ENCODE results near the gene SNX13.

Gene SNX13

GRCh38 chr7:17848516-17848915 lies 91.8 kb downstream of the SNX13 start:
- Histone ChIP-seq H3K9me3 (replicated peaks; ENCODE audit: insufficient read depth, low read length) (no peaks in the 10 kb centered on the region), H3K9ac (ENCODE audit: low read length) (no peak overlapping the region), H3K27me3 (replicated peaks; ENCODE audit: insufficient read depth, low read length) (no peaks in the 10 kb centered on the region), H3K27ac (ENCODE audit: low read length) (no peak overlapping the region), H3K36me3 (replicated peaks; ENCODE audit: insufficient read depth, low read length) (no peaks in the 10 kb centered on the region; the same call in 1 of the 2 replicates), H3K4me2 (ENCODE audit: low read depth, low read length) (no peak overlapping the region), H3F3A (ENCODE audit: insufficient read depth, low read length) (no peaks in the 10 kb centered on the region), H2AFZ (ENCODE audit: low read length) (no peak overlapping the region), H3K4me1 (ENCODE audit: low read length) (0 out of 2 replicates have a peak, but pooled peaks cover 5% of the 10 kb centered on the region), H3K4me3 (ENCODE audit: low read length) (no peak overlapping the region), H4K20me1 (ENCODE audit: insufficient read depth, low read length) (no peaks in the 10 kb centered on the region), H3K79me2 (ENCODE audit: low read length) (no peaks in the 10 kb centered on the region), H3K9me2 (replicated peaks; ENCODE audit: insufficient read depth, low read length) (no peaks in the 10 kb centered on the region)
- DNase-seq, result no peak
- TF ChIP-seq EZH2 (optimal IDR thresholded peaks at IDR 0.05; ENCODE audit: low read depth, low read length) (no peak), EZH2phosphoT487 (IDR thresholded peaks at IDR 0.05; ENCODE audit: low read length) (no peak)

DNA sequence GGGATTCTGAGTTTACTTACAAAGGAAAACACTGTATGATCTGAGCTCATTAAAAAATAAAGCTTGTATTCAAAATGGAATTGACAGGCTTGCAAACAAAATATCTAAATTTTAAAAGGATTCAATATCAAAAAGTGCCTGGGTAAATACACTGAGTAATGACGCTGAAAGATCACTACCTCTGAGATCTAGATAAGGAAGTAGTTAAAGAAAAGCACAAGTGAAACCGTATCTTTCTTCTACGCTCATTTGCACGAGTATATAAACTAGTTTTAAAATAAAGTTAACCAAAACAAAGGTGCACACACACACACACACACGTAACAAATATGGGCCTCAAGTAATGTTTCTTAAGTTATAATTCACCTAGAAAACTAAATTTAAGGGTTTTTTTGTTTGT lies 93.4 kb downstream of the SNX13 start:
- Histone ChIP-seq H3K4me3 (ENCODE audit: low read length) (no peak overlapping the region), H3K79me2 (ENCODE audit: low read length) (0 out of 2 replicates have a peak, but pooled peaks cover 4% of the 10 kb centered on the region), H3K4me2 (ENCODE audit: low read depth, low read length) (no peak overlapping the region), H3K36me3 (replicated peaks; ENCODE audit: insufficient read depth, low read length) (peaks cover 3% of the 10 kb centered on the region; the same call in 1 of the 2 replicates), H3K27ac (ENCODE audit: low read length) (no peak overlapping the region), H3K4me1 (ENCODE audit: low read length) (peaks cover 16% of the 10 kb centered on the region), H2AFZ (ENCODE audit: low read length) (no peak overlapping the region), H3K9me3 (replicated peaks; ENCODE audit: insufficient read depth, low read length) (no peaks in the 10 kb centered on the region), H3F3A (ENCODE audit: insufficient read depth, low read length) (no peaks in the 10 kb centered on the region), H4K20me1 (ENCODE audit: insufficient read depth, low read length) (no peaks in the 10 kb centered on the region), H3K27me3 (replicated peaks; ENCODE audit: insufficient read depth, low read length) (no peaks in the 10 kb centered on the region), H3K9me2 (replicated peaks; ENCODE audit: insufficient read depth, low read length) (no peaks in the 10 kb centered on the region), H3K9ac (ENCODE audit: low read length) (no peak overlapping the region)
- no peak for TF ChIP-seq CTCF (IDR thresholded peaks at IDR 0.05; ENCODE audit: low read length)
- no peak for TF ChIP-seq EZH2 (optimal IDR thresholded peaks at IDR 0.05; ENCODE audit: low read depth, low read length)
- no peak for TF ChIP-seq EZH2phosphoT487 (IDR thresholded peaks at IDR 0.05; ENCODE audit: low read length)
- DNase-seq, result no peak

GRCh38 chr7:17845197-17845547 lies 95.1 kb downstream of the SNX13 start:
- Histone ChIP-seq H3K4me3 (ENCODE audit: low read length) (no peak overlapping the region), H3F3A (ENCODE audit: insufficient read depth, low read length) (no peaks in the 10 kb centered on the region), H3K27ac (ENCODE audit: low read length) (no peak overlapping the region), H4K20me1 (ENCODE audit: insufficient read depth, low read length) (no peaks in the 10 kb centered on the region), H3K9me2 (replicated peaks; ENCODE audit: insufficient read depth, low read length) (no peaks in the 10 kb centered on the region), H3K9ac (ENCODE audit: low read length) (no peak overlapping the region), H2AFZ (ENCODE audit: low read length) (no peak overlapping the region), H3K79me2 (ENCODE audit: low read length) (0 out of 2 replicates have a peak, but pooled peaks cover 4% of the 10 kb centered on the region), H3K4me2 (ENCODE audit: low read depth, low read length) (no peak overlapping the region), H3K9me3 (replicated peaks; ENCODE audit: insufficient read depth, low read length) (no peaks in the 10 kb centered on the region), H3K27me3 (replicated peaks; ENCODE audit: insufficient read depth, low read length) (no peaks in the 10 kb centered on the region), H3K4me1 (ENCODE audit: low read length) (peaks cover 16% of the 10 kb centered on the region), H3K36me3 (replicated peaks; ENCODE audit: insufficient read depth, low read length) (peaks cover 4% of the 10 kb centered on the region; the same call in 1 of the 2 replicates)
- TF ChIP-seq EZH2 (optimal IDR thresholded peaks at IDR 0.05; ENCODE audit: low read depth, low read length) (no peak), CTCF (IDR thresholded peaks at IDR 0.05; ENCODE audit: low read length) (no peak), EZH2phosphoT487 (IDR thresholded peaks at IDR 0.05; ENCODE audit: low read length) (no peak)
- DNase-seq, result no peak

- no peak overlapping the region for H2AFZ ChIP-seq (ENCODE audit: low read length)
- no peak overlapping the region for H3K4me2 ChIP-seq (ENCODE audit: low read depth, low read length)
- no peak for DNase-seq
- H3K27ac ChIP-seq (ENCODE audit: low read length), result no peak overlapping the region
- TF ChIP-seq CTCF (IDR thresholded peaks at IDR 0.05; ENCODE audit: low read length) (no peak), EZH2 (optimal IDR thresholded peaks at IDR 0.05; ENCODE audit: low read depth, low read length) (no peak), EZH2phosphoT487 (IDR thresholded peaks at IDR 0.05; ENCODE audit: low read length) (no peak)
- 0 out of 2 replicates have a peak, but pooled peaks cover 4% of the 10 kb centered on the region for H3K79me2 ChIP-seq (ENCODE audit: low read length)
- peaks cover 16% of the 10 kb centered on the region for H3K4me1 ChIP-seq (ENCODE audit: low read length)
- no peak overlapping the region for H3K9ac ChIP-seq (ENCODE audit: low read length)
- no peaks in the 10 kb centered on the region for H3K27me3 ChIP-seq (replicated peaks; ENCODE audit: insufficient read depth, low read length)
- H3K4me3 ChIP-seq (ENCODE audit: low read length), result no peak overlapping the region
- no peaks in the 10 kb centered on the region for H3F3A ChIP-seq (ENCODE audit: insufficient read depth, low read length)
- H3K9me2 ChIP-seq (replicated peaks; ENCODE audit: insufficient read depth, low read length), result no peaks in the 10 kb centered on the region
- no peaks in the 10 kb centered on the region for H3K9me3 ChIP-seq (replicated peaks; ENCODE audit: insufficient read depth, low read length)
- H4K20me1 ChIP-seq (ENCODE audit: insufficient read depth, low read length), result no peaks in the 10 kb centered on the region
- H3K36me3 ChIP-seq (replicated peaks; ENCODE audit: insufficient read depth, low read length), result peaks cover 4% of the 10 kb centered on the region; the same call in 1 of the 2 replicates
Observed at GRCh38 chr7:17844514-17845196, 95.6 kb downstream of the SNX13 start.
